HG02981 (cell line): ENCODE results near the gene KDM4B.

Experiments used
- ATAC-seq: cut with Tn5 transposase; IDR thresholded peaks from one replicate; pipeline ENCODE4 v1.9.1; 2021; ENCODE audit warnings: mild to moderate bottlenecking, moderate library complexity; ENCODE audit not compliant: unreplicated experiment

Gene KDM4B

DNA sequence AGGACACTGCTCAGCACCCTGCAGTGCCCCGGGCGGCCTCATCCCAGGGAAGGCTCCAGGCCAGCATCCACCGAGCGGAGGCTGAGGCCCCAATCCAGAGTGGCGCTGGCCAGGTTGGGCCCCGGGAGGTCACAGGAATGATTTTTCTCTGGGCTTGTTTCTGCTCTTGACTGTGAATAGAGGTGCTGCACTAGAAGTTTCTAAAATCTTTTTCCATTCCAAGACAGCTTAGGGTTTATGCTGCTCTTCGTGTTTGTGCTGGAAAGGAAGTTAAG lies 15.1 kb downstream of the KDM4B start:
- ATAC-seq: no peak

DNA sequence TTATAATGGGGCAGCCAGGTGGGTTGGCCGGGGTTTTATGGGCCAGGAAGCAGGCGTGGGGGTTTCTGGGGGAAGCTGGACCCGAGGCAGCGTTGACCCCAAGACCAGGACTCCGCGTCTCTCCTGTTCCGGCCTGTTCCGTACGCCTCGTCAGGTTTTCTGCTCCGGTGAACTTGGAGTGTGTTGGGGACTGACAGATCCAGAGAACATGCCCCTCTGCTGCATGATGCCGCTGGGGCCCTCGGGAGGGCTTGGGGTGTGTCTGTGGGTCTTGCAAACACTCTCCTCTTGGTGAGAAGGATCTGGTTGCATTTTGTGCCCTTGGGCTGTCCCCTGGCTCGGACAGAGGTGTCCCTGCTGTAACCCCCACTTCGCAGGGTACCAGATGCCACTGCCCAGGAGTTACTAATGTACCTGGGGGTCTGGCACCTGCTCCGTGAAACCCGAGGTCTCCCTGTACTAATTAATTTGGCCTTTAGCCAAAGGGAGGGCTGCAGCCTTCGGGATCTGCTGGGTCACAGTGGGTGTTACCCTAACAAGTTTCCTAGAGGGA lies 15.6 kb downstream of the KDM4B start:
- no peak for ATAC-seq

- no peak for ATAC-seq
Observed at GRCh38 chr19:4985551-4985991, 16.7 kb downstream of the KDM4B start.

DNA sequence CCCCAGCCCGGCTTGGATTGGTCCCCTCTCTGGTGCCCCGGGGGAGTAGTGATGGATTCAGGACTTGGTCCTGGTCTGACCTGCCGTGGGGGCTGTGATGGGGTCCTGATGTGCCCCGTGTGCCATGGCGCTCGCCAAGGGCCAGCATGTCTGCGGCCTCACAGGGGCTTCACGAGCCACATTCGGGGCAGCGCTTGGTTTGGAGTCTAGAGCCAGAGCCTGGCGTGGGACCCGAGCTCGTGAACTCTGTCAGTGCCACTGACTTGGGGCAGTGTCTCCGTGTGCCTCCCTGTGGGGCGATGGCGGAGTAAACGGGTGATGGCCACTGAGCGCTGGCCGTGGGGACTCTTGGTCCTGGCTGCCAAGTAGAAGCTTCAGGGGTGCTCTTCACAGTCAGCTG lies 17.1 kb downstream of the KDM4B start:
- no peak for ATAC-seq

- ATAC-seq: no peak
Observed at GRCh38 chr19:4986471-4986891, 17.6 kb downstream of the KDM4B start.

- ATAC-seq: no peak
Observed at GRCh38 chr19:4987256-4987655, 18.3 kb downstream of the KDM4B start.

DNA sequence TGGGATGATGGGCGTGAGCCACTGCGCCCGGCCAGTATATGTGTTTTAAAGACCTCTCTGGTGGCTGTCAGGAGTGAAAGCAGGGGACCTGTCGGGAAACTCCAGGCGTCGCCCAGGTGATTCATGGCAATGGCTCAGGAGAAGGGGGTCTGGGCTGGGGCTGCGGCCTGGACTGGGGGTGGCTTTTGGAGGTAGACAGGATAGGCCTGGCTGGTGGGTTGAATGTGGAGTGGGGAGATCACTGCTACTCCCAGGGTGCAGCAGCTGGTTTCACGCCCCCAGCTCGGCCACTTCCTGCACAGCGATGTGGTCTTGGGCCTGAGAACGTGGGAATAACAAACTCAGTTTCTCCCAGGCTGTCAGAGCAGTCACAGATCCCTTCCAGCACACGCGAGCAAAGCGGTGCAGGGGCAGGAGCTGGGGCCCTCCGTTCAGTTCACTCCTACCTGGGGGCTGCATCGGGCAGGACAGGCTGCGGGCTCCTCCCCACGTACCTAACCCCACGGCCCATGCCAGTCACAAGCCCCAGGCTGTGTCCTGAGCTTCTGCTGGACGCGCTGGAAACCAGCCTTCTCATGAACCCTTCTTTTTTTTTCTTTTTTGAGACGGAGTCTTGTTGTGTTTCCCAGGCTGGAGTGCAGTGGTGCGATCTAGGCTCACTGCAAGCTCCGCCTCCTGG lies 18.9 kb downstream of the KDM4B start:
- ATAC-seq: no peak

DNA sequence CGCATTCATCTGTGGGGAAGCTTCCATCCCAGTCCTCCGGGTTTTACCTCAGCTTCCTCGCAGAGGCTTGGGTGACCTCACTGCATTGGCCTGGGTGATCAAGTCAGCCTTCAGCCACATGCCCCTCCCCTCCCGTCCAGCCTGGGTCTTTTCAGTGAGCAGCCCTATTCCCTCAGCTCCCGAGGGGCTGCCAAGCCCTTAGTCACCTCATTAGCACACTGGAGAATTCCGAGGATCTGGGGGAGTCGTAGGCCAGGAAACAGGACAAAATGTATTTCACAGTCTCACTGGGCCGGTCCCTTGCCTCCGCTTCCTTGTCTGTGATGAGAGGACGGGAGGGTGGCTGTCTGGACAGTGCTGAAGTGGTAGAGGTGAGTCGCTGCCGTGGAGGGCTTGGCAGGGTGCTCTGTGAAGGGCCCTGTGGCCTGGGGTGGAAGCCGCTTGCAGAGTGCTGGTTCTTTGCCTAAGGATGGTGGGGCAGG lies 19.9 kb downstream of the KDM4B start:
- no peak for ATAC-seq

- no peak for ATAC-seq
Observed at GRCh38 chr19:4990306-4990705, 21.4 kb downstream of the KDM4B start.

GRCh38 chr19:4991538-4991937 lies 22.6 kb downstream of the KDM4B start:
- ATAC-seq: no peak

- ATAC-seq: no peak
Observed at GRCh38 chr19:4991996-4992698, 23.2 kb downstream of the KDM4B start.

DNA sequence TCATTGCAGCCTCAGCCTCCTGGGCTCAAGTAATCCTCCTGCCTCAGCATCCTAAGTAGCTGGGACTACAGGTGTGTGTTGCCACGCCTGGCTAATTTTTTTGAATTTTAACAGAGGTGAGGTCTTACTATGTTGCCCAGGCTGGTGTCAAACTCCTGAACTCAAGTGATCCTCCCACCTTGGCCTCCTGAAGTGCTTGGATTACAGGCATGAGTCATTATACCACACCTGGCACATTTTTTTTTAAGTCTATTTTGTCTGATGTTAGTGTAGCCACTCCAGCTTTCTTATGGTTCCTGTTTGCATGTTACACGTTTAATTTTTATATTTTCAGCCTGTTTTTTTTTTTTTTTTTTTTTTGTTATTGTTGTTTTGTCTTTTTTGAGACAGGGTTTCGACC lies 24.8 kb downstream of the KDM4B start:
- ATAC-seq: no peak

DNA sequence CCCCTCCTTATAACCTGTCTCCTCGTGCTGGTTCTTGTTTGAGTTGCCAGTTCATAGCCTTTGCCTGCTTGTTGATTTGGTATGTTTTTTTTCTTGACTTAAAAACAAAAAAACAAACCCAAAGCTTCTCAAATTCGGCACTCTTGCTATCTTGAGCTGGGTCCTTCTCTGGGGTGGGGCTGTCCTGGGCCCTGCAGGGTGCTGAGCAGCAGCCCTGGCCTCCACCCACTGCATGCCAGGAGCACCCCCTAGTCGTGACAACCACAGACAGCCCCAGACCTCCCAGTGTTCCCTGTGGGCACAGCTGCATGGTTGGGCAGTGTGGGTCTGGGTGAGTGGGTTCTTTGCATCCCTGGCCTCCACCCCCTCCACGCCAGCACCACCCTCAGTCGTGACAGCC lies 27.8 kb downstream of the KDM4B start:
- no peak for ATAC-seq

GRCh38 chr19:4997297-4997696 lies 28.4 kb downstream of the KDM4B start:
- ATAC-seq: no peak

GRCh38 chr19:5000120-5000611 lies 31.3 kb downstream of the KDM4B start:
- ATAC-seq: no peak

- no peak for ATAC-seq
Observed at GRCh38 chr19:5001615-5002014, 32.7 kb downstream of the KDM4B start.

DNA sequence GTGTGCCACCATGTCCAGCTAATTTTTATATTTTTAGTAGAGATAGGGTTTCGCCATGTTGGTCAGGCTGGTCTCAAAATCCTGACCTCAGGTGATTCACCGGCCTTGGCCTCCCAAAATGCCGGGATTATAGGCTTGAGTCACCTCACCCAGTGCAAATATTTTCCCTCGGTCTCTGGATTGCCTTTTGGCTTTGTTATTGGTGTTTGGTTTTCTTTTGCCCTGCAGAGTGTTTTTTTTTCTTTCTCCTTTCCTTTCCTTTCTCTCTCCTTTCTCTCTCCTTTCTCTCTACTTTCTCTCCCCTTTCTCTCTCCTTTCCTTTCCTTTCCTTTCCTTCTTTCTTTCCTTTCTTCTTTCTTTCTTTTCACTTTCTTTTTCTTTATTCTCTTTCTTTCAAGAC lies 33.2 kb downstream of the KDM4B start:
- ATAC-seq: no peak

DNA sequence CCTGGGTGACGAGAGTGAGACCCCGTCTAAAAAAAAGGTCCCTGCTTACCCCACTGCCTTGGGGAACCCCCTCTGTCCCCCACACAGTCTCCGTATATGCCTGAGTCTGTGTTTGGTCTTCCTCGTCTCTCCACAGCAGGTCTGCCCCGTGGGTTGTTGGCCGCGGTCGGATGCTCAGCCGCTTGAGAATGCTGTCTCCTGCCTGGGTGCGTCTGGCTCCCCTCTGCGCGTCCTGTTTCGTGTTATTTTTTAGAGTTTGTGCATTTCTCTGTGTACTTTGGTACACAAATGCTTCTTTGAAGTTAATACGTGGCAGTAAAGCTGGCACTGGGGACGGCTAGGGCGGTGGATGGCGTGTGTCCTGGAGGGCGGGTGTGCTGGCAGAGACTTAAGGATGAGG lies 34.9 kb downstream of the KDM4B start:
- no peak for ATAC-seq

GRCh38 chr19:5005096-5005495 lies 36.2 kb downstream of the KDM4B start:
- no peak for ATAC-seq

- no peak for ATAC-seq
Observed at GRCh38 chr19:5006201-5006600, 37.3 kb downstream of the KDM4B start.

DNA sequence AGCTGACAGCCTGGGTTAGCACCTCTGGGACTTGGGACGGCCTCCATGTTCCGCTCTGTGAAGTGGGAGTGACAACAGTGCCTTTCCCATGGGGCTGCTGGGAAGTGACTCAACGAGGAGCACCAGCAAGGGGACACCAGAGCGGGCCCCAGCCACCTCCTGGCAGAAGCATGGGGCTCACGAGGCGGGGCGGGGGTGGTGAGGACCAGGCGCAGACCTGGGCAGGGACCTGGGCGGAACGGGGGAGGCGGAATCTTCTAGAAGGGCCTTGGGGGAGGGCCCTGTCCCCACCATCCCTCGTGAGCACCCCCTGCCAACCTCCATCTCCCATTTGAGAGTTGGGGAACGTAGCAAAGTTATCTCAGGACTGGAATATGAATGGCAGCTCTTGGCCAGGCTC lies 37.9 kb downstream of the KDM4B start:
- no peak for ATAC-seq
